ENCODE data around the gene NRAP. TPM values are rescaled to one million over a fixed set of nuclear protein-coding genes. Genes with fewer than 3 reads are reported as not detected.
A peak's percentile ranks its signal among the peaks of the same experiment; 100 is the strongest.

Gene NRAP
- total RNA-seq, 1 experiment from 2014 or later: not detected

- in situ Hi-C loops (cut with HindIII; ENCODE audit: low sequenced_read_pairs): no loop called here
These were observed 17.3 kb downstream of the NRAP start for GRCh38 chr10:113646336-113647201.

GRCh38 chr10:113644185-113645120 is 19.4 kb downstream of the NRAP start:
- in situ Hi-C loops (cut with HindIII; ENCODE audit: low sequenced_read_pairs): no loop called here
- DNase-seq (ENCODE audit: low spot score): no peak

More at GRCh38 chr10:113646336-113647201, 17.3 kb downstream of the NRAP start:
- peak; percentile 25 for DNase-seq (ENCODE audit: low spot score)

- in situ Hi-C loops (cut with HindIII; ENCODE audit: low sequenced_read_pairs): no loop called here
- DNase-seq (ENCODE audit: low spot score): no peak
These were observed 20.7 kb downstream of the NRAP start for GRCh38 chr10:113643183-113643582.

- no peak for DNase-seq (ENCODE audit: low spot score)
- in situ Hi-C loops (cut with HindIII; ENCODE audit: low sequenced_read_pairs): no loop called here
These were observed 22.1 kb downstream of the NRAP start for GRCh38 chr10:113641702-113642101.

GRCh38 chr10:113639966-113640365 is 23.9 kb downstream of the NRAP start:
- no peak for DNase-seq (ENCODE audit: low spot score)
- in situ Hi-C loops (cut with HindIII; ENCODE audit: low sequenced_read_pairs): no loop called here

GRCh38 chr10:113631684-113632367 is 32.0 kb downstream of the NRAP start:
- DNase-seq (ENCODE audit: low spot score): no peak
- in situ Hi-C loops (cut with HindIII; ENCODE audit: low sequenced_read_pairs): no loop called here

- in situ Hi-C loops (cut with HindIII; ENCODE audit: low sequenced_read_pairs): no loop called here
- DNase-seq (ENCODE audit: low spot score): no peak
These were observed 32.8 kb downstream of the NRAP start for GRCh38 chr10:113630929-113631533.

GRCh38 chr10:113628607-113629153 is 35.2 kb downstream of the NRAP start:
- DNase-seq (ENCODE audit: low spot score): no peak
- in situ Hi-C loops (cut with HindIII; ENCODE audit: low sequenced_read_pairs): no loop called here

GRCh38 chr10:113627836-113628235 is 36.0 kb downstream of the NRAP start:
- in situ Hi-C loops (cut with HindIII; ENCODE audit: low sequenced_read_pairs): no loop called here
- DNase-seq (ENCODE audit: low spot score): no peak

- in situ Hi-C loops (cut with HindIII; ENCODE audit: low sequenced_read_pairs): no loop called here
- no peak for DNase-seq (ENCODE audit: low spot score)
These were observed 37.0 kb downstream of the NRAP start for GRCh38 chr10:113626809-113627355.

GRCh38 chr10:113625461-113626186 is 38.2 kb downstream of the NRAP start:
- in situ Hi-C loops (cut with HindIII; ENCODE audit: low sequenced_read_pairs): no loop called here

GRCh38 chr10:113622831-113623230 is 41.0 kb downstream of the NRAP start:
- in situ Hi-C loops (cut with HindIII; ENCODE audit: low sequenced_read_pairs): no loop called here
- DNase-seq (ENCODE audit: low spot score): no peak

More at GRCh38 chr10:113625461-113626186, 38.2 kb downstream of the NRAP start:
- DNase-seq (ENCODE audit: low spot score): no peak

GRCh38 chr10:113621799-113622198 is 42.0 kb downstream of the NRAP start:
- in situ Hi-C loops (cut with HindIII; ENCODE audit: low sequenced_read_pairs): no loop called here
- no peak for DNase-seq (ENCODE audit: low spot score)

GRCh38 chr10:113620936-113621335 is 42.9 kb downstream of the NRAP start:
- DNase-seq (ENCODE audit: low spot score): no peak
- in situ Hi-C loops (cut with HindIII; ENCODE audit: low sequenced_read_pairs): no loop called here

- DNase-seq (ENCODE audit: low spot score): no peak
- in situ Hi-C loops (cut with HindIII; ENCODE audit: low sequenced_read_pairs): no loop called here
These were observed 43.3 kb downstream of the NRAP start for GRCh38 chr10:113620511-113620910.

GRCh38 chr10:113619401-113619800 is 44.4 kb downstream of the NRAP start:
- in situ Hi-C loops (cut with HindIII; ENCODE audit: low sequenced_read_pairs): no loop called here
- no peak for DNase-seq (ENCODE audit: low spot score)

GRCh38 chr10:113618338-113618737 is 45.5 kb downstream of the NRAP start:
- in situ Hi-C loops (cut with HindIII; ENCODE audit: low sequenced_read_pairs): no loop called here

GRCh38 chr10:113617086-113617485 is 46.8 kb downstream of the NRAP start:
- in situ Hi-C loops (cut with HindIII; ENCODE audit: low sequenced_read_pairs): no loop called here
- no peak for DNase-seq (ENCODE audit: low spot score)

More at GRCh38 chr10:113618338-113618737, 45.5 kb downstream of the NRAP start:
- DNase-seq (ENCODE audit: low spot score): no peak

Data from G401 (cell line).